ENCODE results near the gene TOGARAM2.

DNA sequence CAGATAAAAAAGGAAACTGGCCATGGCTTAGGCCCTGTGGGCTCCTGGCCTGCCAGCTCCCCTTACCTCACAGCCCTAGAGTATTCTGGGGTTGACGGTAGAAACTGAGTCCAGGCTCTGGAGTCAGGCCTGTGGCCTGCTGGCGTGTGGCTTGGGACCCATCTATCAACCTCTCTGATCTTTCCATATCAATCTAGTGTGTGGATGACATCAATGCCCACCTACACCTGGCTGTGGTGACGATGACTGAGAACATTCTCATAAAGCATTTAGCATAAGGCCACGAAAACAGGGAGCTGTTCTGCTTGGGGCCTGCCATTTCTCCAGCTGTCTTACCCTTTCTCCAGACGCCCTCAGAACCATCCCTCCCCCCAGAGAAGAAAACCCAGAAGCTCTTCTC, 75.4 kb downstream of the TOGARAM2 start:
- no peak for TF ChIP-seq EZH2 (IDR thresholded peaks at IDR 0.05; ENCODE audit: borderline replicate concordance, control insufficient read depth, low read depth, low read length)
- no peak for TF ChIP-seq ZNF217 (IDR thresholded peaks at IDR 0.05)
- no peak for TF ChIP-seq SP1 (IDR thresholded peaks at IDR 0.05; ENCODE audit: low read depth, low read length)
- no peak for TF ChIP-seq EP300 (IDR thresholded peaks at IDR 0.05; ENCODE audit: borderline replicate concordance in 1 of 2, control insufficient read depth in 1 of 2, low read depth in 2 of 2, low read length in 2 of 2)
- no peak for TF ChIP-seq TAF1 (IDR thresholded peaks at IDR 0.05; ENCODE audit: borderline replicate concordance, low read depth, low read length)
- no peak for TF ChIP-seq YY1 (IDR thresholded peaks at IDR 0.05; ENCODE audit: low read depth, low read length)
- TF ChIP-seq NFIC (IDR thresholded peaks at IDR 0.05; ENCODE audit: low read depth, low read length), result no peak
- TF ChIP-seq ZNF274 (IDR thresholded peaks at IDR 0.05; ENCODE audit: insufficient read depth, insufficient read length), result no peak
